Measurements from ENCODE around the gene JAKMIP1.

The JAKMIP1 gene

GRCh38 chr4:6022607-6023288, 177.6 kb downstream of the JAKMIP1 start:
- no peak overlapping the region for H3K4me3 ChIP-seq (ENCODE audit: low read length)
- DNase-seq (ENCODE audit: low read depth) = no peak
- TF ChIP-seq CTCF (conservative IDR thresholded peaks at IDR 0.05; ENCODE audit: low read depth, low read length) = no peak

- DNase-seq (ENCODE audit: low read depth) = no peak
- TF ChIP-seq CTCF (conservative IDR thresholded peaks at IDR 0.05; ENCODE audit: low read depth, low read length) = no peak
- no peak overlapping the region for H3K4me3 ChIP-seq (ENCODE audit: low read length)
These were observed 178.3 kb downstream of the JAKMIP1 start for GRCh38 chr4:6021831-6022606.

- H3K4me3 ChIP-seq (ENCODE audit: low read length) = no peak overlapping the region
- DNase-seq (ENCODE audit: low read depth) = no peak
- no peak for TF ChIP-seq CTCF (conservative IDR thresholded peaks at IDR 0.05; ENCODE audit: low read depth, low read length)
These were observed 179.7 kb downstream of the JAKMIP1 start for GRCh38 chr4:6020613-6021012.

DNA sequence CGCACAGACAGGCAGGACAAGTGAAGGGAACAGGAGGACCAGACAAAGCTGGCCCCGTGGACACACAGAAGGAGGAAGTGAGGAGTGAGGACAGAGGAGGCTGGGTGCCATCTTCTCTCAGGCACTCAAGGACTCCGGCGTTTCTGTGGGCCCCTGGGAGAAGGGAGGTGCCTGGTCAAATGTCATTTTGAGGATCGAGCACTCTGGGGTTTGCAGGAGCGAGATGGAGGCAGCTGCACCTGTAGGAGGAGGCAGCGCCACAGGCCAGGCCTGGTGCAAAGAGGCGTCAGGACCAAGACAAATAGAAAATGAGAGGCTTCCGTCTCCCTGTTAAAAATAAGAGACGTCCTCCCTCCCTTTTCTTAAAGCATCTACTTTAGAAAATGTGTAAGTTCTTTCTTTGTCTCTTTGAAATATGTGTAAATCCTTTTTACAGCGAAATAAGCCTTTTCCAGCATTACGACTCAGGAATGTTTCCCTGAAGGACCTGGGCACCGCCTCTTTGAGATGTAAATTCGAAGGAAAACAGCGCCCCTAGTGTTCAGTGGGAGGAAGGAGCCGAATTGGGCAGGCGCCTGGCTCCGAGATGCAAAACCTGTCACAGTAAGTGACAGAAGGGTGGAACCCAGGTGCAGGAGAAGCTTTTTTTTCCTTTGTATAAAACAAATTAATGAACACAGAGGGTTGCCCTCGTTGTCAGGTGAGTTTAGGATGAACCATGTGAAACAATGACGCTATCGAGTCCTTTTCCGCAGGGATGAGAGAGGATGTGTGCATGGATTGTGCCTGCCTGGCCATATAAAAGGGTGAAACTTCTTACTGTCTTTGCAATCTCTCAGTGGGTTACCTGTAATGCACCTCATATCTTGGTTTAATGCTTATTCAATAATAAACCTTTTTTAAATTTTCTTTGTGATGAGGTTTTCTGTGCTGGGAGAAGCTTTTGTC, 180.8 kb downstream of the JAKMIP1 start:
- peak; percentile 22 for DNase-seq (ENCODE audit: low read depth)
- peak; percentile 91 for TF ChIP-seq CTCF (conservative IDR thresholded peaks at IDR 0.05; ENCODE audit: low read depth, low read length)
- no peak overlapping the region for H3K4me3 ChIP-seq (ENCODE audit: low read length)

- DNase-seq (ENCODE audit: low read depth) = no peak
- TF ChIP-seq CTCF (conservative IDR thresholded peaks at IDR 0.05; ENCODE audit: low read depth, low read length) = no peak
- H3K4me3 ChIP-seq (ENCODE audit: low read length) = no peak within 1 kb of the TSS
These were observed 182.0 kb downstream of the JAKMIP1 start, which contains the start of gene C4orf50 for GRCh38 chr4:6018331-6018730. C4orf50 (minus strand) TSS chr4:6018431.

DNA sequence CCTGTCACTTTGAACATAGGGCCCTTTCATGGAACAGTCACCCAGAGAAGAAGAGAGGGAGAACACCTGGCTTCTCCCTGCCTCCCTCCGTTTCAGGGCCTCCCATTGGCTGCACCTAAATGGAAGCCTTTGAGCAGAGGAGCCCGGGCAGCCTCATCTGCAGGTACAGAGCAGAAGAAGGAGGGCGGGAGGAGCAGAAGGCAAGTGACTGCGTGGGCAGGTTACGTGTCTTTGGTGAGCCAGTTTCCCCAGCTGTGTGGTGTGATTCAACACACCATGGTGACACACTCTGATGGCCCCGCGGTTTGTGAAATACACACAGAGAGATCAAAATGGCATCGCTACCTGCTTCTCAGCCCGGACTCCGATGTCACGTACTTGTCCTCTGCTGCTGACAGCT, 182.5 kb downstream of the JAKMIP1 start:
- no peak overlapping the region for H3K4me3 ChIP-seq (ENCODE audit: low read length)
- DNase-seq (ENCODE audit: low read depth) = no peak
- no peak for TF ChIP-seq CTCF (conservative IDR thresholded peaks at IDR 0.05; ENCODE audit: low read depth, low read length)

Measured in retinal pigment epithelial cell (primary cell).